DOHH2 (cell line): Measurements from ENCODE around the gene TRIM40.

Source experiments
- H3F3A ChIP-seq: fragments of 200-600 bp; sonication (generic), shearing (Covaris generic); 2 replicates; pipeline ENCODE4 v1.6.0; 2016; ENCODE audit warnings: antibody characterized with exemption, mild to moderate bottlenecking; ENCODE audit not compliant: control insufficient read depth, insufficient read depth
- H3K27ac ChIP-seq: fragments of 200-600 bp; sonication (generic); 2 replicates; pipeline ENCODE4 v1.5.1; 2014; ENCODE audit warnings: low read depth, mild to moderate bottlenecking, low read length, moderate library complexity
- H3K27me3 ChIP-seq: fragments of 200-600 bp; sonication (generic); 2 replicates; pipeline ENCODE4 v1.6.1; 2014; ENCODE audit warnings: mild to moderate bottlenecking, low read length, mixed read lengths; ENCODE audit not compliant: control insufficient read depth
- H3K36me3 ChIP-seq: fragments of 200-600 bp; sonication (generic); 2 replicates; pipeline ENCODE4 v1.6.1; 2014; ENCODE audit warnings: mild to moderate bottlenecking, low read length, moderate library complexity, mixed read lengths; ENCODE audit not compliant: control insufficient read depth
- H3K4me1 ChIP-seq: fragments of 200-600 bp; sonication (generic); 2 replicates; pipeline ENCODE4 v1.6.1; 2014; ENCODE audit warnings: mild to moderate bottlenecking, low read length, mixed read lengths; ENCODE audit not compliant: control insufficient read depth
- H3K4me2 ChIP-seq: fragments of 200-600 bp; sonication (generic); 2 replicates; pipeline ENCODE4 v1.6.0; 2014; ENCODE audit warnings: mild to moderate bottlenecking, low read length, moderate library complexity
- H3K4me3 ChIP-seq: fragments of 200-600 bp; sonication (generic); 2 replicates; pipeline ENCODE4 v1.5.1; 2014; ENCODE audit warnings: mild to moderate bottlenecking, low read length, mixed read lengths
- H3K79me2 ChIP-seq: fragments of 200-600 bp; sonication (generic); 2 replicates; pipeline ENCODE4 v1.6.1; 2014; ENCODE audit warnings: mild to moderate bottlenecking, low read length, mixed read lengths; ENCODE audit not compliant: control insufficient read depth
- H3K9me2 ChIP-seq: fragments of 200-600 bp; sonication (generic); replicated peaks from 2 replicates; pipeline ENCODE4 v1.6.1; 2014; ENCODE audit warnings: mild to moderate bottlenecking, low read length, mixed read lengths; ENCODE audit not compliant: control insufficient read depth
- H3K9me3 ChIP-seq: fragments of 200-600 bp; sonication (generic); 2 replicates; pipeline ENCODE4 v1.6.1; 2014; ENCODE audit warnings: antibody characterized with exemption, low read length, mixed read lengths; ENCODE audit not compliant: control insufficient read depth, insufficient read depth
- H4K20me1 ChIP-seq: fragments of 200-600 bp; sonication (generic); 2 replicates; pipeline ENCODE4 v1.6.0; 2014; ENCODE audit warnings: low read depth, mild to moderate bottlenecking, antibody characterized with exemption, low read length, moderate library complexity; ENCODE audit not compliant: control insufficient read depth, insufficient read depth
- EZH2phosphoT487 ChIP-seq: fragments of 200-600 bp; sonication (generic); IDR thresholded peaks from 2 replicates; pipeline ENCODE4 v1.6.1; 2017; ENCODE audit warnings: borderline replicate concordance, mild to moderate bottlenecking, antibody characterized with exemption, low read length, moderate library complexity, mixed read lengths
- TF ChIP-seq, protein P1 (sequence below): fragments of 200-600 bp; sonication (generic); IDR thresholded peaks from one replicate; pipeline ENCODE4 v1.5.1; 2014; ENCODE audit warnings: antibody characterized with exemption, mild to moderate bottlenecking, low read depth, low read length; ENCODE audit not compliant: poor library complexity, severe bottlenecking

TRIM40 gene

DNA sequence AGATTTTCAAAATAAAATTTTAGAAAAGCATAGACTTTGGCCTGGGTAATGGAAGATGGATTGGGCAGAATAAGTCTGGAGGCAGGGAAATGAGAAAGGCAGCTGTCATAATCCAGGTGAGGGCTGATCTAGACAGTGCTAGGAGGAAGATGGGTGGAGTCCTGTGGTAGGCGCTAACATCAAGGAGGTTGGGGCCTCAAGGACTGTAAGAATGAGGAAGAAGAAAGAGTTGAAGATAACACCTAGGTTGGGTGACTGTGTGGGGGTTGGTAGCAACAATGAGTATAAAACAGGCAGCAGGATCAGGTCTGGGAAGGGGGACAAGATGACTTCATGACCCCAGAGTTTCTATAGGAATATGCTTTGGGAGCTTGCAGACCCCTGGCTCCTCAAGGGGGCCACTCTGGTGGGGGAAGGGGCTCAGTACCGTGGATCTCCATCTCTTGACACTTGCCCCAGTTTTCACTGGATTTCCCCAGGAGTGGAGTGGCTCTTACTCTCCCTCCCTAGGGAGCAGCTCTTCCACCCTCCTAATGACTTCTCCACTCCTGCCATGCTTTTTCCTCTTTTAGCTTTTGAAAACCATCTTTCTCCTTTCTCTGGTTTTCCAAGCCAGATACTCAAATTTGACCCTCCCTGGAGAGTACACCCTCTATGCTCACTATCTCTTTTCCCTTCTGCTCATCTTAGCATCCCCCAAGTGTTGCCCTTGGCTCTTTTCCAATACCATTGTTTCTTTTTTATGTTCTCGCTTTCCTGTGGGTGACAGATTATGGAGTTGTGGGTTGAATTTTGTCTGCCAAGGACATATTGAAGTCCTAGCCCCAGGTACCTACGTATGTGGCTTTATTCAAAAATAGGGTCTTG is 37.8 kb upstream of the TRIM40 start:
- Histone ChIP-seq H3K79me2 (no peaks in the 10 kb centered on the region), H3F3A (peaks cover 4% of the 10 kb centered on the region; the same call in 1 of the 2 replicates), H3K4me3 (no peak overlapping the region), H3K36me3 (no peaks in the 10 kb centered on the region), H3K4me2 (no peak overlapping the region), H3K9me2 (no peaks in the 10 kb centered on the region), H3K4me1 (peaks cover 26% of the 10 kb centered on the region), H3K27me3 (peaks cover 65% of the 10 kb centered on the region), H3K27ac (no peak overlapping the region), H4K20me1 (no peaks in the 10 kb centered on the region), H3K9me3 (no peaks in the 10 kb centered on the region; the same call in 1 of the 2 replicates)
- TF ChIP-seq, protein P1, sequence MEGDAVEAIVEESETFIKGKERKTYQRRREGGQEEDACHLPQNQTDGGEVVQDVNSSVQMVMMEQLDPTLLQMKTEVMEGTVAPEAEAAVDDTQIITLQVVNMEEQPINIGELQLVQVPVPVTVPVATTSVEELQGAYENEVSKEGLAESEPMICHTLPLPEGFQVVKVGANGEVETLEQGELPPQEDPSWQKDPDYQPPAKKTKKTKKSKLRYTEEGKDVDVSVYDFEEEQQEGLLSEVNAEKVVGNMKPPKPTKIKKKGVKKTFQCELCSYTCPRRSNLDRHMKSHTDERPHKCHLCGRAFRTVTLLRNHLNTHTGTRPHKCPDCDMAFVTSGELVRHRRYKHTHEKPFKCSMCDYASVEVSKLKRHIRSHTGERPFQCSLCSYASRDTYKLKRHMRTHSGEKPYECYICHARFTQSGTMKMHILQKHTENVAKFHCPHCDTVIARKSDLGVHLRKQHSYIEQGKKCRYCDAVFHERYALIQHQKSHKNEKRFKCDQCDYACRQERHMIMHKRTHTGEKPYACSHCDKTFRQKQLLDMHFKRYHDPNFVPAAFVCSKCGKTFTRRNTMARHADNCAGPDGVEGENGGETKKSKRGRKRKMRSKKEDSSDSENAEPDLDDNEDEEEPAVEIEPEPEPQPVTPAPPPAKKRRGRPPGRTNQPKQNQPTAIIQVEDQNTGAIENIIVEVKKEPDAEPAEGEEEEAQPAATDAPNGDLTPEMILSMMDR = no peak
- TF ChIP-seq EZH2phosphoT487 = no peak

DNA sequence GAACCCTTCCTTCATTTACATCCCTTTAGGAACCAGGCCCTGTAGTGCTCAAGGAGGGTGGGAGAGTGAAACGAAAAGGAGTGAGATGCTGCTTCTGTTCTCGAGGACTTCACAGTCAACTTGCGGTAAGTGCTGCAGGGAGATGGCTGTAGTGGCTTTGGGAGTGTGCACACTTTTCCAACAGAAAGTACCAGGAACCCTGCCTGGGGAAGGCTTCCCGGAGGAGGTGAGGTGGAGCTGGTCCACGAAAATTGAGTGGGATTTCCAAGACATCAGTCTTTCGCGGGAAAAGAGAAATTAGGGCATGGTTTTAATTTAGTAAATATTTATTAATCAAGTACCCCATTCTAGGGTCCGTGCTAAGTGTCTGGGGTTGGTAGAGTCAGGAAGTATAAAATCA is 35.8 kb upstream of the TRIM40 start:
- Histone ChIP-seq H3K4me1 (peaks cover 31% of the 10 kb centered on the region), H3K9me2 (no peaks in the 10 kb centered on the region), H3F3A (peaks cover 4% of the 10 kb centered on the region; the same call in 1 of the 2 replicates), H3K36me3 (no peaks in the 10 kb centered on the region), H3K9me3 (no peaks in the 10 kb centered on the region), H3K27ac (no peak overlapping the region), H3K27me3 (peaks cover 71% of the 10 kb centered on the region), H3K4me3 (no peak overlapping the region; the same call in 1 of the 2 replicates), H3K79me2 (no peaks in the 10 kb centered on the region), H4K20me1 (no peaks in the 10 kb centered on the region), H3K4me2 (peak overlapping the region; percentile 75; the same call in 1 of the 2 replicates)
- TF ChIP-seq EZH2phosphoT487 = no peak
- TF ChIP-seq, protein P1 = no peak

DNA sequence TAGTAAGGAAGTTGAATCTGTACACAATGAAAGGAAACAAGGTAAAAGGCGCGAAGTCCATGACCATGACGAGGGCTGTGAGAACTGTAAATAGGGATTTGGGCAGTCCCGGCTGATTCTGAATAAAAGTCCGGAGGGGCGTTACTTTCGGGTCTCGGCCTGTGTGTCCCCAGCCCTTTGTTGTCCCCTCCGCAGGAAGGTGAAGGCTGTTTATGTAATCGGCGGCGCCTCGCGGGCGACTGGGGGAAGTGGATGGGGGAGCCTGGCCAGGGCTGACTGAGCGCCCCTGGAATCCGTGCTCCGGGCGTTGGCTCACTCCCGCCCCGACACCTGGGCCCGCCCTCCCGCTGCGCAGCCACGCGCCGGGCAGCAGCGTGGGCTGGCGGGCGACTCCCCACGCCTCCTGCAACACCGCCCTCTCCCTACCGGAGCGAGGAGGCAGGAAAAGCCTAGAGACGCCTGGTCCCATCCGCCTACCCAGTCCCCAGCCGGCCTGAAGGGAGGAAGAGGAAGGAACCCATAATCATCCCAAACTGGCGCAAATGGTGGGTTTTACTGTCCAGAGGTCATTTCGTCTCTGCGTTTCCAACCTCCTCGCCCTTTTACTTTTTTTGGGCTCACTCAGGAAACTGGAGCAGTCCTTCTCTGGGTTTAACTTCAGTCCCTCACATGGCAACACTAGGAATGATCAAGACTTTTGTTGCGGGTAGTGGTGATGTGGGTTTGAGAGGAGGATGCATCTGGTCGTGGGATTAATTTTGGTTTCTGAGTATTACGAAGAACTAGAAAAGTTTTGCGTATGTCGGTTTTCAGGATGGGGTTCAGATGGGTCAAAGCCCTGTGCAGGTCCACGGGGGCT is 35.1 kb upstream of the TRIM40 start:
- H4K20me1 ChIP-seq = no peaks in the 10 kb centered on the region
- H3F3A ChIP-seq = peaks cover 4% of the 10 kb centered on the region; the same call in 1 of the 2 replicates
- H3K79me2 ChIP-seq = no peaks in the 10 kb centered on the region
- peak overlapping the region; percentile 57 for H3K4me3 ChIP-seq
- no peak overlapping the region for H3K27ac ChIP-seq
- H3K36me3 ChIP-seq = no peaks in the 10 kb centered on the region
- H3K27me3 ChIP-seq = peaks cover 68% of the 10 kb centered on the region
- peak overlapping the region; percentile 75 for H3K4me2 ChIP-seq
- no peaks in the 10 kb centered on the region for H3K9me3 ChIP-seq
- H3K9me2 ChIP-seq = no peaks in the 10 kb centered on the region
- H3K4me1 ChIP-seq = peaks cover 31% of the 10 kb centered on the region
- peak; percentile 34 for TF ChIP-seq EZH2phosphoT487
- TF ChIP-seq, protein P1 = no peak
